GM12878 (cell line): ENCODE results near the gene SAFB. TPM values are rescaled to one million over a fixed set of nuclear protein-coding genes. Genes with fewer than 3 reads are reported as not detected.

Experiments used
- ATAC-seq: fragments of 200-7000 bp; cut with Tn5 transposase; 3 replicates; pipeline ENCODE4 v1.9.1; 2020; ENCODE audit warnings: mild to moderate bottlenecking, moderate library complexity
- BruUV-seq: library from RNA; stranded (reverse); fragments of 400-500 nt; replicated peaks from 2 replicates; lab custom pipeline; 2021; lab: Mats Ljungman, UMichigan
- CTCF ChIA-PET: fragments of 300-600 bp; sonication (Branson Sonifier 250); formaldehyde crosslinking; extraction: SDS; loops from one replicate; lab custom pipeline; 2021; ENCODE audit warnings: inconsistent platforms; lab: Yijun Ruan, JAX
- POLR2A ChIA-PET: fragments of 350-600 bp; formaldehyde crosslinking; extraction: SDS; loops from one replicate; lab custom pipeline; 2021; ENCODE audit warnings: inconsistent platforms; lab: Charles Lee
- RAD21 ChIA-PET: fragments of 300-600 bp; sonication (Branson Sonifier 250); formaldehyde crosslinking; loops from one replicate; lab custom pipeline; 2023; ENCODE audit warnings: antibody characterized with exemption; ENCODE audit not compliant: unreplicated experiment; lab: Charles Lee
- SMC1A ChIA-PET: fragments of 300-600 bp; sonication (Branson Sonifier 250); formaldehyde crosslinking; loops from one replicate; lab custom pipeline; 2023; ENCODE audit not compliant: unreplicated experiment, uncharacterized antibody; lab: Charles Lee
- DNase-seq: peaks from one replicate; pipeline ENCODE4 v3.0.0-alpha.2; 2011; ENCODE audit warnings: low read depth, low spot score
- FAIRE-seq: peaks from 3 replicates; lab custom pipeline; 2011; peaks lifted over from hg19 to GRCh38; lab: Jason Lieb, UNC
- H2AFZ ChIP-seq: 2 replicates; pipeline ENCODE4 v1.6.0; 2011; ENCODE audit warnings: low read depth, low read length, control low read depth; ENCODE audit not compliant: control insufficient read depth
- H3K27ac ChIP-seq: 2 replicates; pipeline ENCODE4 v1.5.1; 2011; ENCODE audit warnings: control low read depth; ENCODE audit not compliant: control insufficient read depth, insufficient read depth
- H3K27me3 ChIP-seq, 2 experiments: replicated peaks in 1 of 2; 2 replicates each; pipeline versions ENCODE4 v1.6.0 to v1.6.1; 2011; ENCODE audit warnings: low read length in 1 of 2; ENCODE audit not compliant: control insufficient read depth in 2 of 2, insufficient read depth in 2 of 2
- H3K36me3 ChIP-seq, 2 experiments: 2 replicates each; pipeline ENCODE4 v1.5.1; 2011; ENCODE audit warnings: low read length in 1 of 2; ENCODE audit not compliant: control insufficient read depth in 2 of 2, insufficient read depth in 2 of 2
- H3K4me1 ChIP-seq: 2 replicates; pipeline ENCODE4 v1.6.1; 2011; ENCODE audit warnings: mild to moderate bottlenecking, low read length, moderate library complexity, mixed read lengths; ENCODE audit not compliant: control insufficient read depth, insufficient read depth
- H3K4me2 ChIP-seq: 2 replicates; pipeline ENCODE4 v1.6.0; 2011; ENCODE audit warnings: control low read depth; ENCODE audit not compliant: control insufficient read depth, insufficient read depth
- H3K4me3 ChIP-seq: fragments of 200-600 bp; sonication (generic); 2 replicates; pipeline ENCODE4 v1.5.1; 2016
- H3K79me2 ChIP-seq: 2 replicates; pipeline ENCODE4 v1.6.0; 2011; ENCODE audit warnings: low read length; ENCODE audit not compliant: control insufficient read depth, insufficient read depth
- H3K9ac ChIP-seq: 2 replicates; pipeline ENCODE4 v1.8.0; 2011; ENCODE audit warnings: low read length, control low read depth, mixed read lengths; ENCODE audit not compliant: control insufficient read depth, insufficient read depth
- H3K9me3 ChIP-seq: replicated peaks from 3 replicates; pipeline ENCODE4 v1.5.1; 2011; ENCODE audit warnings: mild to moderate bottlenecking, low read length; ENCODE audit not compliant: control insufficient read depth, insufficient read depth
- H4K20me1 ChIP-seq: 2 replicates; pipeline ENCODE4 v1.6.0; 2011; ENCODE audit not compliant: control insufficient read depth, insufficient read depth
- CBX3 ChIP-seq: fragments of 200-600 bp; sonication (generic); IDR thresholded peaks from 2 replicates; pipeline ENCODE4 v1.6.1; 2016; ENCODE audit warnings: low read depth, borderline replicate concordance
- E4F1 ChIP-seq: fragments of 450-650 bp; IDR thresholded peaks from 2 replicates; pipeline ENCODE4 v1.6.1; 2018; ENCODE audit warnings: borderline replicate concordance, mild to moderate bottlenecking; ENCODE audit not compliant: partially characterized antibody
- FOXK2 ChIP-seq: fragments of 450-650 bp; IDR thresholded peaks from 2 replicates; pipeline ENCODE4 v1.6.1; 2017; ENCODE audit warnings: mild to moderate bottlenecking, moderate library complexity
- FOXM1 ChIP-seq: IDR thresholded peaks from 2 replicates; pipeline ENCODE4 v1.6.1; 2012; ENCODE audit warnings: low read depth, mild to moderate bottlenecking, inconsistent platforms, low read length, moderate library complexity
- PAX5 ChIP-seq: IDR thresholded peaks from 2 replicates; pipeline ENCODE4 v1.6.1; 2011; ENCODE audit warnings: low read depth, low read length, borderline replicate concordance
- PAX8 ChIP-seq: fragments of 450-650 bp; IDR thresholded peaks from 2 replicates; pipeline ENCODE4 v1.6.1; 2017; ENCODE audit warnings: mild to moderate bottlenecking, moderate library complexity
- PML ChIP-seq: IDR thresholded peaks from 2 replicates; pipeline ENCODE4 v1.6.1; 2012; ENCODE audit warnings: low read length, inconsistent platforms
- POLR2AphosphoS2 ChIP-seq: IDR thresholded peaks from 2 replicates; pipeline ENCODE4 v1.6.1; 2011; ENCODE audit warnings: low read depth, mild to moderate bottlenecking, low read length, improper control_type of control experiment, moderate library complexity
- RAD21 ChIP-seq: IDR thresholded peaks from 2 replicates; pipeline ENCODE4 v1.6.1; 2011; ENCODE audit warnings: mild to moderate bottlenecking, low read depth, low read length, moderate library complexity; ENCODE audit not compliant: insufficient read depth
- RB1 ChIP-seq: fragments of 450-650 bp; formaldehyde crosslinking; IDR thresholded peaks from 2 replicates; pipeline ENCODE4 v1.6.1; 2017; ENCODE audit warnings: mild to moderate bottlenecking, borderline replicate concordance
- RCOR1 ChIP-seq: conservative IDR thresholded peaks from 2 replicates; pipeline ENCODE4 v1.6.1; 2012; ENCODE audit warnings: low read depth, low read length, improper control_type of control experiment
- SMARCA5 ChIP-seq: fragments of 450-650 bp; IDR thresholded peaks from 2 replicates; pipeline ENCODE4 v1.6.1; 2017; ENCODE audit warnings: mild to moderate bottlenecking
- SMC3 ChIP-seq: IDR thresholded peaks from 2 replicates; pipeline ENCODE4 v1.6.1; 2011; ENCODE audit warnings: low read length, improper control_type of control experiment, borderline replicate concordance
- SREBF2 ChIP-seq: IDR thresholded peaks from 2 replicates; pipeline ENCODE4 v1.6.1; 2012; ENCODE audit warnings: mild to moderate bottlenecking, low read length
- SRF ChIP-seq, 2 experiments: IDR thresholded peaks; 2 replicates each; pipeline ENCODE4 v1.6.1; 2011; ENCODE audit warnings: low read depth in 2 of 2, low read length in 2 of 2, mild to moderate bottlenecking in 1 of 2, moderate library complexity in 1 of 2
- WRNIP1 ChIP-seq: IDR thresholded peaks from 2 replicates; pipeline ENCODE4 v1.6.1; 2011; ENCODE audit warnings: low read depth, low read length, improper control_type of control experiment, borderline replicate concordance
- YY1 ChIP-seq: IDR thresholded peaks from 2 replicates; pipeline ENCODE4 v1.6.1; 2011; ENCODE audit warnings: low read depth, mild to moderate bottlenecking, low read length
- ZNF687 ChIP-seq: fragments of 450-650 bp; IDR thresholded peaks from 2 replicates; pipeline ENCODE4 v1.6.1; 2017; ENCODE audit warnings: mild to moderate bottlenecking, moderate library complexity
- WGBS: methylation state at CpG from one replicate; pipeline ENCODE4 v1.1.6; 2016; ENCODE audit warnings: low lambda C conversion rate; ENCODE audit not compliant: insufficient replicate concordance, insufficient coverage; ENCODE audit errors: missing lambda C conversion rate; 5-methylcytosine and 5-hydroxymethylcytosine counted together
- in situ Hi-C: fragments of 300-500 bp; cut with MboI; formaldehyde crosslinking; loops from 9 replicates; pipeline ENCODE4 v1.14.3; 2018; ENCODE audit warnings: mixed read lengths
- intact Hi-C: fragments of 100-400 bp; cut with micrococcal nuclease; formaldehyde crosslinking; loops from one replicate; pipeline ENCODE4 v1.14.2; 2022; ENCODE audit not compliant: unreplicated experiment
- polyA plus RNA-seq, 11 experiments: library from polyadenylated mRNA; depleted of rRNA in 4 of 11; unstranded in 6 of 11; stranded (reverse) in 5 of 11; fragments of >200 nt; fragmentation: Nextera tagmentation in 4 of 11; fragmentation: Illumina TruSeq in 1 of 11; extraction: Ambion mirVana in 4 of 11; extraction: Trizol in 1 of 11; gene quantifications; 1 replicate in 1 of 11; 2 replicates in 10 of 11; pipeline versions ENCODE4 v1.2.1 to v1.2.3, GENCODE V29; 2011 to 2016; ENCODE audit warnings: inconsistent platforms in 2 of 11, missing spikeins in 2 of 11, low read depth in 1 of 11
- total RNA-seq, 4 experiments: library from RNA; depleted of rRNA in 3 of 4; stranded (reverse); fragments of >200 nt in 3 of 4; fragmentation: Illumina TruSeq in 1 of 4; extraction: Trizol in 1 of 4; gene quantifications; 2 replicates each; pipeline versions ENCODE4 v1.2.1 to v1.2.3, GENCODE V29; 2013 to 2021

The SAFB gene
- total and polyA plus RNA-seq, 10 of the 15 experiments (the other 5 are each of a cell fraction or from before 2014, with no cell fraction given) = 1.6 to 131 (median 61.2) TPM

GRCh38 chr19:5578097-5578846 lies 44.6 kb upstream of the SAFB start:
- Histone ChIP-seq H4K20me1 (no peaks in the 10 kb centered on the region), H3K9me3 (no peaks in the 10 kb centered on the region), H3K27me3 (no peaks in the 10 kb centered on the region), H3K4me1 (no peaks in the 10 kb centered on the region), H3K79me2 (no peaks in the 10 kb centered on the region), H3K27ac (no peak overlapping the region), H3K9ac (no peak overlapping the region), H2AFZ (no peak overlapping the region), H3K4me3 (no peak overlapping the region), H3K4me2 (no peak overlapping the region), H3K36me3 (no peaks in the 10 kb centered on the region; a peak in 1 of 4 replicates)
- POLR2A ChIA-PET = no interaction called here
- CTCF ChIA-PET = interaction anchor here (1.3 kb wide), 1 partner anchor 12 kb away, joined by 3 read pairs; no protein-coding TSS in a partner anchor
- intact Hi-C loops = no loop called here
- RAD21 ChIA-PET = interaction anchor here (1.0 kb wide), 1 partner anchor 31 kb away, joined by 3 read pairs; no protein-coding TSS in a partner anchor
- ATAC-seq (peak; percentile 98), DNase-seq (no peak), FAIRE-seq (no peak)
- in situ Hi-C loops = loop anchor here (5.0 kb wide), 1 partner anchor 521 kb away; no protein-coding TSS in a partner anchor
- no TSS peak for BruUV-seq
- 11% methylated on average over 25 of the region's 28 CpGs for WGBS
- SMC1A ChIA-PET = no interaction called here
- TF ChIP-seq RB1 (0 out of 2 replicates have a peak, but pooled peaks have one; percentile 21), POLR2AphosphoS2 (no peak), PML (no peak), CBX3 (no peak), RAD21 (peak; percentile 79), SMC3 (peak; percentile 61), SMARCA5 (no peak), YY1 (peak; percentile 65; the same call in 1 of the 2 replicates), ZNF687 (no peak), PAX8 (no peak), SREBF2 (no peak), WRNIP1 (no peak), RCOR1 (no peak), E4F1 (no peak), SRF (IDR thresholded peaks at IDR 0.05; ENCODE audit: low read depth in 2 of 2, low read length in 2 of 2) (no peak), FOXK2 (no peak), FOXM1 (no peak), PAX5 (no peak)
